Peyer's patch (tissue), 4 donors: Measurements from ENCODE around the gene CRABP2. TPM values are rescaled to one million over a fixed set of nuclear protein-coding genes. Genes with fewer than 3 reads are reported as not detected.

ENCODE experiments used
- DNase-seq, 3 donors: peaks; one replicate each; pipeline ENCODE4 v3.0.0-alpha.2; 2017 to 2019
- H3K27ac ChIP-seq, 4 donors: fragments of 200-600 bp; sonication (generic); one replicate each; pipeline ENCODE4 v1.5.1; 2016 to 2019
- H3K27me3 ChIP-seq, 2 donors: fragments of 200-600 bp; sonication (generic); one replicate each; pipeline ENCODE4 v1.5.1; 2019
- H3K36me3 ChIP-seq, 3 donors: fragments of 200-600 bp; sonication (generic); one replicate each; pipeline ENCODE4 v1.5.1; 2016 to 2019
- H3K4me1 ChIP-seq, 4 donors: fragments of 200-600 bp; sonication (generic); one replicate each; pipeline ENCODE4 v1.5.1; 2016 to 2019
- H3K4me3 ChIP-seq, 4 donors: fragments of 200-600 bp; sonication (generic); 1 replicate in 3 of 4; 2 replicates in 1 of 4; pipeline ENCODE4 v1.5.1; 2016 to 2019; ENCODE audit warnings: mild to moderate bottlenecking in 1 of 4
- H3K9me3 ChIP-seq, 4 donors: fragments of 200-600 bp; sonication (generic); one replicate each; pipeline ENCODE4 v1.5.1; 2016 to 2019; ENCODE audit warnings: mild to moderate bottlenecking in 1 of 4
- POLR2A ChIP-seq, 2 donors: fragments of 450-650 bp; IDR thresholded peaks; one replicate each; pipeline ENCODE4 v1.5.1; 2017; ENCODE audit warnings: antibody characterized with exemption in 2 of 2, mild to moderate bottlenecking in 2 of 2, moderate library complexity in 2 of 2
- total RNA-seq, 4 donors: library from RNA; depleted of rRNA; stranded (reverse); fragments of >200 nt; gene quantifications; one replicate each; pipeline ENCODE4 v1.1.0, GENCODE V29; 2016
- TF ChIP-seq, protein P1 (sequence below), 6 experiments: fragments of 450-650 bp in 4 of 6; fragments of 200-600 bp in 2 of 6; sonication (generic) in 1 of 6; IDR thresholded peaks; one replicate each; pipeline ENCODE4 v1.5.1; 2017 to 2019; ENCODE audit warnings: antibody characterized with exemption in 6 of 6, mild to moderate bottlenecking in 3 of 6, moderate library complexity in 1 of 6

The CRABP2 gene
- total RNA-seq, 4 donors from 2014 or later, result 3.6 to 5.0 TPM; not detected in 2

GRCh38 chr1:156667968-156668709 lies 37.2 kb downstream of the CRABP2 start:
- TF ChIP-seq, protein P1, sequence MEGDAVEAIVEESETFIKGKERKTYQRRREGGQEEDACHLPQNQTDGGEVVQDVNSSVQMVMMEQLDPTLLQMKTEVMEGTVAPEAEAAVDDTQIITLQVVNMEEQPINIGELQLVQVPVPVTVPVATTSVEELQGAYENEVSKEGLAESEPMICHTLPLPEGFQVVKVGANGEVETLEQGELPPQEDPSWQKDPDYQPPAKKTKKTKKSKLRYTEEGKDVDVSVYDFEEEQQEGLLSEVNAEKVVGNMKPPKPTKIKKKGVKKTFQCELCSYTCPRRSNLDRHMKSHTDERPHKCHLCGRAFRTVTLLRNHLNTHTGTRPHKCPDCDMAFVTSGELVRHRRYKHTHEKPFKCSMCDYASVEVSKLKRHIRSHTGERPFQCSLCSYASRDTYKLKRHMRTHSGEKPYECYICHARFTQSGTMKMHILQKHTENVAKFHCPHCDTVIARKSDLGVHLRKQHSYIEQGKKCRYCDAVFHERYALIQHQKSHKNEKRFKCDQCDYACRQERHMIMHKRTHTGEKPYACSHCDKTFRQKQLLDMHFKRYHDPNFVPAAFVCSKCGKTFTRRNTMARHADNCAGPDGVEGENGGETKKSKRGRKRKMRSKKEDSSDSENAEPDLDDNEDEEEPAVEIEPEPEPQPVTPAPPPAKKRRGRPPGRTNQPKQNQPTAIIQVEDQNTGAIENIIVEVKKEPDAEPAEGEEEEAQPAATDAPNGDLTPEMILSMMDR (IDR thresholded peaks at IDR 0.05), result no peak
- no peak for TF ChIP-seq POLR2A (IDR thresholded peaks at IDR 0.05)
- Histone ChIP-seq H3K4me3 (no peak overlapping the region), H3K36me3 (no peaks in the 10 kb centered on the region), H3K9me3 (no peaks in the 10 kb centered on the region), H3K27ac (peak overlapping the region; percentile 24 to 82 (median 61)), H3K27me3 (peaks cover 0 to 3% of the 10 kb centered on the region in 2 donors), H3K4me1 (peaks cover 8 to 60% (median 11%) of the 10 kb centered on the region in 4 donors)
- no peak for DNase-seq

- no peaks in the 10 kb centered on the region for H3K9me3 ChIP-seq
- TF ChIP-seq, protein P1 (IDR thresholded peaks at IDR 0.05), result no peak
- no peak for TF ChIP-seq POLR2A (IDR thresholded peaks at IDR 0.05)
- H3K36me3 ChIP-seq, result no peaks in the 10 kb centered on the region
- H3K4me1 ChIP-seq, result peaks cover 8 to 66% (median 11%) of the 10 kb centered on the region in 4 donors
- no peak overlapping the region for H3K4me3 ChIP-seq
- peaks cover 0 to 2% of the 10 kb centered on the region in 2 donors for H3K27me3 ChIP-seq
- peak overlapping the region; percentile 24 to 82 (median 61) for H3K27ac ChIP-seq
- no peak for DNase-seq
These were observed 37.8 kb downstream of the CRABP2 start for GRCh38 chr1:156667610-156667967.

- no peaks in the 10 kb centered on the region for H3K27me3 ChIP-seq
- no peaks in the 10 kb centered on the region for H3K36me3 ChIP-seq
- H3K27ac ChIP-seq, result peak overlapping the region in 3 of 4 donors; percentile 10 to 82 (median 76)
- no peak overlapping the region for H3K4me3 ChIP-seq
- no peaks in the 10 kb centered on the region for H3K9me3 ChIP-seq
- DNase-seq, result no peak
- no peak for TF ChIP-seq POLR2A (IDR thresholded peaks at IDR 0.05)
- TF ChIP-seq, protein P1 (IDR thresholded peaks at IDR 0.05), result no peak
- H3K4me1 ChIP-seq, result peaks cover 9 to 71% (median 15%) of the 10 kb centered on the region in 4 donors
These were observed 38.3 kb downstream of the CRABP2 start for GRCh38 chr1:156666862-156667609.

GRCh38 chr1:156665539-156665938 lies 39.8 kb downstream of the CRABP2 start:
- no peaks in the 10 kb centered on the region for H3K9me3 ChIP-seq
- no peaks in the 10 kb centered on the region for H3K27me3 ChIP-seq
- DNase-seq, result no peak
- H3K4me3 ChIP-seq, result no peak overlapping the region
- peaks cover 12 to 86% (median 20%) of the 10 kb centered on the region in 4 donors for H3K4me1 ChIP-seq
- TF ChIP-seq POLR2A (IDR thresholded peaks at IDR 0.05), result no peak
- TF ChIP-seq, protein P1 (IDR thresholded peaks at IDR 0.05), result no peak
- H3K36me3 ChIP-seq, result no peaks in the 10 kb centered on the region
- peak overlapping the region in 3 of 4 donors; percentile 42 to 85 (median 66) for H3K27ac ChIP-seq

DNA sequence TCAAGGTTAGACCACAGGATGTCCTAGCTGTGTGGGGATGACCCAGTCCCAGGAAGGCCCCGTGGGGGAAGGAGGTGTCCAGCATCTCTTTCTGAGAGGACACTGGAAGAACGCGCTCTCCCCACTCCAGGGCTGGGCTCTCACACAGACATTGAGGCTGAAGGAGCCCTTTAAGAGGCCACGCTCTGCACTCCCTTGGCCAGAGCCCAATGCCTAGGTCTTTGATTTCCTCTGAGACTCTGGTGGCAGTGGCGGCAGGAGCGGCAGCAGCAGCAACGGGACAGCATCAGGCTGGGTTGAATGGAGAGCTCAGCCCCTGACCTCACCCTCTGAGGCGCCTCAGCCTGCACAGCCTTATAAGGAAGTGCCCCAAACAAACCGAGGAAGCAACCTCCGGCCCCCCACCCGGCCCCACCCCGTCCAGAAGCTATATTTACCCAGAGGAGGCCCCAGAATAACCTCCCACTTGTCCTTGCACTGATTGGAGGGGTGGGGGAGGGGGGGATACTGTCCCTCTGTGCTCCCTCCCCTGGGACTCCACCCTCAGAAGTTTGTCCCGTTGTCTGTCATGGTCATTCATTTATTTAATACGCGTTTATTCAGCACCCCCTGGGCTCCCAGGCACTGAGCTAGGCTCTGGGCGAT lies 40.5 kb downstream of the CRABP2 start:
- H3K4me3 ChIP-seq, result no peak overlapping the region
- H3K27ac ChIP-seq, result peak overlapping the region; percentile 25 to 85 (median 54)
- DNase-seq, result peak in 2 of 3 donors; percentile 36 to 64
- no peaks in the 10 kb centered on the region for H3K27me3 ChIP-seq
- H3K36me3 ChIP-seq, result no peaks in the 10 kb centered on the region
- no peaks in the 10 kb centered on the region for H3K9me3 ChIP-seq
- no peak for TF ChIP-seq POLR2A (IDR thresholded peaks at IDR 0.05)
- TF ChIP-seq, protein P1 (IDR thresholded peaks at IDR 0.05), result no peak
- peaks cover 16 to 91% (median 20%) of the 10 kb centered on the region in 4 donors for H3K4me1 ChIP-seq
